GM12892 (cell line): ENCODE measurements around the gene SREK1.

Source experiments
- POLR2A ChIP-seq: IDR thresholded peaks from 2 replicates; pipeline ENCODE4 v1.6.1; 2011; ENCODE audit warnings: low read depth, low read length, control low read depth
- POLR2AphosphoS5 ChIP-seq: IDR thresholded peaks from 2 replicates; pipeline ENCODE4 v1.6.1; 2011; ENCODE audit warnings: low read depth, low read length, control low read depth

DNA sequence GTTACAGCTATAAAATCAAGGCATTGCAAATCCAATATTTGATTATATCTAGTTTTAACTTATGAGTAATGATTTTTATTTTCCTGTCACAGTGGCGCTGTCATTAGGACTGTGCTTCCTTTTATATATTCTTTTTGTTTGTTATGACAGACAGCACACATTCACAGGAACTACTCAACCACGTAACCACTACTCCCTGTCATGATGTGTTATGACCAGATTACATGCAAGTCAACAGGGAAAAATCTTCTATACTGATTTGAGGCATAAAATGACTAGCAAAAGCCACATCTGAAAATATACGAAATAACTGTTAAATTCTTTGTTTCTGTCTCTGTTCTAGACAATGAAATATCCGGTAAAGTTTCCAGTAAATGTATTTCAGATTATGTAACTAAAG lies 25.4 kb downstream of the SREK1 start:
- TF ChIP-seq POLR2A (no peak), POLR2AphosphoS5 (no peak)
